Fibroblast of lung (primary cell): ENCODE data around the gene PFDN5. TPM values are rescaled to one million over a fixed set of nuclear protein-coding genes. Genes with fewer than 3 reads are reported as not detected.
"Not testable (repeated sequence)": the region's sequence is repeated elsewhere in the genome, so short reads cannot be mapped to it uniquely, and the experiment has no call there.

ENCODE experiments used
- DNase-seq, 2 donors: peaks; one replicate each; pipeline versions ENCODE4 v3.0.0 to v3.0.0-alpha.2; 2010; ENCODE audit warnings: low read depth in 2 of 2
- H2AFZ ChIP-seq: 2 replicates; pipeline ENCODE4 v1.5.1; 2012; ENCODE audit warnings: low read length, control low read depth, inconsistent platforms
- H3K27ac ChIP-seq: 2 replicates; pipeline ENCODE4 v1.5.1; 2011; ENCODE audit warnings: low read length, control low read depth; ENCODE audit not compliant: insufficient read depth
- H3K27me3 ChIP-seq: 2 replicates; pipeline ENCODE4 v1.5.1; 2011; ENCODE audit warnings: mild to moderate bottlenecking, low read length; ENCODE audit not compliant: control insufficient read depth, insufficient read depth
- H3K36me3 ChIP-seq: 2 replicates; pipeline ENCODE4 v1.5.1; 2011; ENCODE audit warnings: low read length; ENCODE audit not compliant: control insufficient read depth, insufficient read depth
- H3K4me1 ChIP-seq: 2 replicates; pipeline ENCODE4 v1.5.1; 2011; ENCODE audit warnings: low read length; ENCODE audit not compliant: control insufficient read depth, insufficient read depth; ENCODE audit errors: extremely low read depth
- H3K4me2 ChIP-seq: 2 replicates; pipeline ENCODE4 v1.5.1; 2011; ENCODE audit warnings: low read length, control low read depth; ENCODE audit not compliant: insufficient read depth; ENCODE audit errors: extremely low read depth
- H3K4me3 ChIP-seq, 4 experiments: fragments of 200-600 bp in 1 of 4; sonication (generic) in 1 of 4; replicated peaks in 1 of 4; 2 replicates each; pipeline ENCODE4 v1.5.1; 2011 to 2016; ENCODE audit warnings: low read length in 4 of 4, low read depth in 3 of 4, mild to moderate bottlenecking in 3 of 4, control low read depth in 2 of 4, inconsistent platforms in 1 of 4, mixed read lengths in 1 of 4; ENCODE audit not compliant: insufficient read depth in 1 of 4; ENCODE audit errors: control extremely low read depth in 1 of 4
- H3K79me2 ChIP-seq: 2 replicates; pipeline ENCODE4 v1.5.1; 2012; ENCODE audit warnings: mild to moderate bottlenecking, low read length, inconsistent platforms; ENCODE audit not compliant: control insufficient read depth, insufficient read depth
- H3K9ac ChIP-seq: 2 replicates; pipeline ENCODE4 v1.5.1; 2011; ENCODE audit warnings: mild to moderate bottlenecking, low read length, control low read depth; ENCODE audit not compliant: insufficient read depth
- H3K9me3 ChIP-seq: 2 replicates; pipeline ENCODE4 v1.5.1; 2012; ENCODE audit warnings: low read depth, low read length; ENCODE audit not compliant: control insufficient read depth, insufficient read depth
- H4K20me1 ChIP-seq: 2 replicates; pipeline ENCODE4 v1.5.1; 2011; ENCODE audit warnings: low read length; ENCODE audit not compliant: control insufficient read depth, insufficient read depth; ENCODE audit errors: extremely low read depth
- EZH2 ChIP-seq: IDR thresholded peaks from 2 replicates; pipeline ENCODE4 v1.5.1; 2012; ENCODE audit warnings: low read length, control low read depth, mild to moderate bottlenecking; ENCODE audit errors: missing control alignments
- polyA plus RNA-seq, 2 donors: library from polyadenylated mRNA; depleted of rRNA in 1 of 2; stranded (reverse) in 1 of 2; unstranded in 1 of 2; fragments of >200 nt; gene quantifications; 2 replicates each; pipeline ENCODE4 v1.2.1, GENCODE V29; 2011 to 2012; ENCODE audit warnings: missing spikeins in 1 of 2
- total RNA-seq: library from RNA; depleted of rRNA; stranded (reverse); fragments of >200 nt; gene quantifications from 2 replicates; pipeline ENCODE4 v1.2.1, GENCODE V29; 2014
- TF ChIP-seq, protein P1 (sequence below), 2 donors: IDR thresholded peaks in 1 of 2; conservative IDR thresholded peaks in 1 of 2; 1 replicate in 1 of 2; 2 replicates in 1 of 2; pipeline ENCODE4 v1.5.1; 2011 to 2012; ENCODE audit warnings: low read length in 2 of 2, control low read depth in 1 of 2, inconsistent platforms in 1 of 2, low read depth in 1 of 2, mild to moderate bottlenecking in 1 of 2

PFDN5 gene
- total and polyA plus RNA-seq, 2 donors (not counting 1 experiment from before 2014, with no cell fraction given): 735 to 1,007 TPM

GRCh38 chr12:53327435-53328042, 32.2 kb downstream of the PFDN5 start:
- no peak overlapping the region for H3K9ac ChIP-seq

GRCh38 chr12:53328043-53328435, 32.7 kb downstream of the PFDN5 start:
- no peaks in the 10 kb centered on the region for H3K79me2 ChIP-seq
- DNase-seq: no peak
- H3K4me3 ChIP-seq: no peak overlapping the region
- H3K36me3 ChIP-seq: no peaks in the 10 kb centered on the region
- no peak overlapping the region for H2AFZ ChIP-seq
- H3K9me3 ChIP-seq: no peaks in the 10 kb centered on the region
- no peak for TF ChIP-seq EZH2
- TF ChIP-seq, protein P1, sequence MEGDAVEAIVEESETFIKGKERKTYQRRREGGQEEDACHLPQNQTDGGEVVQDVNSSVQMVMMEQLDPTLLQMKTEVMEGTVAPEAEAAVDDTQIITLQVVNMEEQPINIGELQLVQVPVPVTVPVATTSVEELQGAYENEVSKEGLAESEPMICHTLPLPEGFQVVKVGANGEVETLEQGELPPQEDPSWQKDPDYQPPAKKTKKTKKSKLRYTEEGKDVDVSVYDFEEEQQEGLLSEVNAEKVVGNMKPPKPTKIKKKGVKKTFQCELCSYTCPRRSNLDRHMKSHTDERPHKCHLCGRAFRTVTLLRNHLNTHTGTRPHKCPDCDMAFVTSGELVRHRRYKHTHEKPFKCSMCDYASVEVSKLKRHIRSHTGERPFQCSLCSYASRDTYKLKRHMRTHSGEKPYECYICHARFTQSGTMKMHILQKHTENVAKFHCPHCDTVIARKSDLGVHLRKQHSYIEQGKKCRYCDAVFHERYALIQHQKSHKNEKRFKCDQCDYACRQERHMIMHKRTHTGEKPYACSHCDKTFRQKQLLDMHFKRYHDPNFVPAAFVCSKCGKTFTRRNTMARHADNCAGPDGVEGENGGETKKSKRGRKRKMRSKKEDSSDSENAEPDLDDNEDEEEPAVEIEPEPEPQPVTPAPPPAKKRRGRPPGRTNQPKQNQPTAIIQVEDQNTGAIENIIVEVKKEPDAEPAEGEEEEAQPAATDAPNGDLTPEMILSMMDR (conservative IDR thresholded peaks at IDR 0.05 in 1 of 2, IDR thresholded peaks at IDR 0.05 in 1 of 2; ENCODE audit: low read depth in 1 of 2, low read length in 2 of 2): no peak
- no peak overlapping the region for H3K9ac ChIP-seq
- peaks cover 23% of the 10 kb centered on the region for H3K27me3 ChIP-seq
- H3K4me2 ChIP-seq: no peak overlapping the region
- peaks cover 14% of the 10 kb centered on the region for H3K4me1 ChIP-seq
- no peak overlapping the region for H3K27ac ChIP-seq
- H4K20me1 ChIP-seq: no peaks in the 10 kb centered on the region

More at GRCh38 chr12:53327435-53328042, 32.2 kb downstream of the PFDN5 start:
- H2AFZ ChIP-seq: no peak overlapping the region
- no peak overlapping the region for H3K4me2 ChIP-seq
- no peaks in the 10 kb centered on the region for H3K9me3 ChIP-seq
- TF ChIP-seq EZH2: no peak
- TF ChIP-seq, protein P1 (conservative IDR thresholded peaks at IDR 0.05 in 1 of 2, IDR thresholded peaks at IDR 0.05 in 1 of 2; ENCODE audit: low read depth in 1 of 2, low read length in 2 of 2): peak; percentile 14 to 33
- peak in 1 of 2 donors; percentile 22 for DNase-seq
- peaks cover 14% of the 10 kb centered on the region for H3K4me1 ChIP-seq
- H4K20me1 ChIP-seq: no peaks in the 10 kb centered on the region
- H3K27me3 ChIP-seq: peaks cover 20% of the 10 kb centered on the region
- no peak overlapping the region for H3K27ac ChIP-seq
- no peaks in the 10 kb centered on the region for H3K36me3 ChIP-seq
- no peaks in the 10 kb centered on the region for H3K79me2 ChIP-seq
- no peak overlapping the region for H3K4me3 ChIP-seq

DNA sequence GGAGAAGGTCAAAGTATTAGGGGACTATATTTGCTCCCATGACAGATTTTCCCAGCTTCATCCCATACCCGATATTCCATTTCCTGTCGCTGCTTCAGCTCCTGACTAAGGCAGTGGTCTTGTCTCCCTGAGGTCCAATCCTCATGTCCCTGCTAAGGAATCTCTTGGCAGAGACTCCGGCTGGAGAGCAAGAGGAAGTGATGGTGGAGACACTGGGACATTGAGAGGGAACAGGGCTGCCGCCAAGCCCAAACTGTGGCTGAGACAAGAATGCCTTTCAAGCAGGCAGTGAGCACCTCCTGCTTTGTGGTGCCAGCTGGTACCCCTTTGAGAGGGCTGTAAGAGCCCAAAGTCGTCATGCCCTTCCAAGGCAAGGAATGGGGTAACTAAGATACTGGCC, 35.3 kb downstream of the PFDN5 start:
- DNase-seq: no peak

DNA sequence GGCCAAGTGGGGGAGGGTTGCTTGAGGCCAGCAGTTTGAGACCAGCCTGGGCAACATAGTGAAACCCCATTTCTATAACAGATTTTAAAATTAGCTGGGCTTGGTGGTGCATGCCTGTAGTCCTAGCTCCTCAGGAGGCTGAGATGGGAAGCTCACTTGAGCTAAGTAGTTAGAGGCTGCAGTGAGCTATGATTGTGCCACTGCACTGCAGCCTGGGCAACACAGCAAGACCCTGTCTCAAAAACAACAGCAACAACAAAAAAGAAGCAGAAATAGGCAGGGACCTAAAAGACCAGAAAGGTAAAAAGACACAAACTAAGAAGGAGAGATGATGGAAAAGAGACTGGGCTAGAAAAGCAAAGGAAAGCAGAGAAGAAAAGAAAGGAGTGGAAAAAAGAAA, 37.0 kb downstream of the PFDN5 start:
- not testable (repeated sequence) for H3K79me2 ChIP-seq, H4K20me1 ChIP-seq, H3K4me3 ChIP-seq, H3K4me2 ChIP-seq, H2AFZ ChIP-seq, DNase-seq, H3K4me1 ChIP-seq, H3K36me3 ChIP-seq, H3K27ac ChIP-seq, H3K9ac ChIP-seq, H3K9me3 ChIP-seq
- peaks cover 60% of the 10 kb centered on the region for H3K27me3 ChIP-seq

More for the DNA sequence above, 35.3 kb downstream of the PFDN5 start:
- no peaks in the 10 kb centered on the region for H3K36me3 ChIP-seq
- H4K20me1 ChIP-seq: no peaks in the 10 kb centered on the region
- no peaks in the 10 kb centered on the region for H3K79me2 ChIP-seq
- H3K9me3 ChIP-seq: no peaks in the 10 kb centered on the region
- no peak overlapping the region for H2AFZ ChIP-seq
- H3K9ac ChIP-seq: no peak overlapping the region
- no peak overlapping the region for H3K27ac ChIP-seq
- H3K4me3 ChIP-seq: no peak overlapping the region
- no peak overlapping the region for H3K4me2 ChIP-seq
- TF ChIP-seq EZH2: no peak
- TF ChIP-seq, protein P1 (conservative IDR thresholded peaks at IDR 0.05 in 1 of 2, IDR thresholded peaks at IDR 0.05 in 1 of 2; ENCODE audit: low read depth in 1 of 2, low read length in 2 of 2): no peak
- peaks cover 43% of the 10 kb centered on the region for H3K27me3 ChIP-seq
- H3K4me1 ChIP-seq: peaks cover 5% of the 10 kb centered on the region
